DMS153 treated with DMSO at 0.1 percent for 48 hours (cell line): ENCODE measurements around the gene PMEPA1.
A peak's percentile ranks its signal among the peaks of the same experiment; 100 is the strongest.

Experiments
- DNase-seq: peaks from one replicate; lab custom pipeline; 2025; ENCODE audit not compliant: unreplicated experiment; lab: John Stamatoyannopoulos, UW

PMEPA1 gene

GRCh38 chr20:57737349-57737748, 27.5 kb upstream of the PMEPA1 start:
- no peak for DNase-seq

DNA sequence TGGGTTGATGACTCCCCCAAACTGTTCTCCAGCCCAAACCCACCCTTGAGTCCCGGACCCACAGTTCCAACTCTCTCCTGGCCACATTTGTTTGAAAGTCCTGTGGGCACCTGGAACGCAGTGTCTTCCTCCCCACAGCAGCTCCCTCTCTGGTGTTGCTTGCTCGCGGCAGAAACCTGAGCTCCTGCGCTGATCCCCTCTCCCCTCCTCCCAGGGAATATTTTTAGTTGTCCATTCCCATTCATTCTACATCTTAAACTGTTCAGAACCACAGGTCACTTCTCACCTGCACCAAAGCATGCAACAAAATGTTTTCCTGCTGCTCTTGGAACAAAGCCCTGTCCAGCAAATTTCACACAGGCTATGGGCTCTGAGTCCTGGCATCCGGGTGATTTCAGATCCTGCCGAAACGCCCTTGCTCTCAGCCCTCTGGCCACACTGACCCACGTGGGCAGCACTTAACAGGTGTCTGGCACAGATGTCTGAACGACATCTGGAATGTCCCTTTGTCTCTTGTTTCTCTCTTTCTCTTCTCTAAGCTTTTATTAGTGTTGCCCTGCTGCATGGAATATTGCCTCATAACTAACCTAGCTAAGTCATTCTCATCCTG, 27.0 kb upstream of the PMEPA1 start:
- no peak for DNase-seq

DNA sequence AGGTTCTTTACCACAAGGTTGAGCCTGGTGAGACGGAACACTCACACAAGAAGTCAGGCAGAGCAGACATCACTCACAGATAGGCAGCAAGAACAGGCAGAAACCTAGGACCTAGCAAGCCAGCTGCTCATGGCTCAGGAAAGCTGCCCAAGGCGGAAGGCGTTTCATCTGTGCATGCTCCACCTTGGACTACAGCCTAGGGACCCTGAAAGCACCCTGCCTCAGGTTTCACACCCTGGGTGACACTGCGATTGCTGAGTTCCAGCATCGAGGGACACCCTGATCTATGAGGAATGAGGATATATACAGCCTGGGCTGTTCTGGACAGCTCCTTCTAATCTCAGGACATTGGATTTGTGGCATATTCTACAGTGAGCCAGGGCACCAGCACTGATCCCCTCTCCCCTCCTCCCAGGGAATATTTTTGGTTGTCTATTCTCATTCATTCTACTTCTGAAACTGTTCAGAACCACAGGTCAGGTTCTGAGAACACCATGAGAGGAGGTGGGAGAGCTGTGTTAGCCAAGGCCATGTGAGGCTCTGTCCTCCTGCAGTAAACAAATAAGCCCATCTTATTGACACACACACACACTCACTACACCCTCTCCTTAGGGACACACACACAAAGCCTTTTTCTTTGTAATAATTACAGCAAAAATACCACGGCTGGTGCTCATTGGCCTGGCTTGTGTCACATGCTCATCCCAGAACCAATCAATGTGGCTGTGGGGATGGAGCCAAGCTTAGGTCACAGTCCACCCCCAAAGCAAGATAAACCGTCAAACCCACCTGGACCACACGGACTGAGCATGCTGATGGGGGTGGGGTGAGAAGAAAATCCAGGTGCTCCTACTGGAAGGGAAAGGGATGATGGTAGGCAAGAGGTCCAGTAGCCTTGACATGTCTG, 26.3 kb upstream of the PMEPA1 start:
- DNase-seq, result no peak

- no peak for DNase-seq
Measured at GRCh38 chr20:57734754-57735153, 24.9 kb upstream of the PMEPA1 start.

GRCh38 chr20:57732226-57732625, 22.4 kb upstream of the PMEPA1 start:
- DNase-seq, result no peak

GRCh38 chr20:57728762-57729161, 18.9 kb upstream of the PMEPA1 start:
- no peak for DNase-seq

GRCh38 chr20:57727863-57728262, 18.0 kb upstream of the PMEPA1 start:
- no peak for DNase-seq

GRCh38 chr20:57725636-57726035, 15.8 kb upstream of the PMEPA1 start:
- DNase-seq, result no peak

GRCh38 chr20:57724610-57725405, 15.0 kb upstream of the PMEPA1 start:
- DNase-seq, result no peak

- no peak for DNase-seq
Measured at GRCh38 chr20:57723816-57724215, 14.0 kb upstream of the PMEPA1 start.

DNA sequence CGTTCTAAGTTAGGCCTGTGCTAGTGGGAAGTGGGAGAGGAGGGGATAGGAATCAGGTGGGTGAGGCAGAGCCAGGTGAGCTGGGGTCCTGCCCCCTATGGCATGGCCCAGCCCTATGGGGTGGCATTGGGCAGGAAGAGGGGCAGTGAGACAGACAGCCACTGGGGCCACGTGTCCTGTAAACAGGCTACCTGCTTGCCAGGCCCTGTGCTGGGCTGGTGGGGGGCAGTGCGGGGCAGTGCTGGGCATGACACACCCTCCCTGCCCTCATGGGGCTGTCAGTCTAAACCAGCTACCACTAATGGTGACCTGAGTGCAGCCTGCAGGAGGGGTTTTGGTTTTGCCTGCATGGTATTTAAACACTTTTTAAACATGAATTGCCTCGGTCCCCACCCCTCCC, 10.1 kb upstream of the PMEPA1 start:
- no peak for DNase-seq

DNA sequence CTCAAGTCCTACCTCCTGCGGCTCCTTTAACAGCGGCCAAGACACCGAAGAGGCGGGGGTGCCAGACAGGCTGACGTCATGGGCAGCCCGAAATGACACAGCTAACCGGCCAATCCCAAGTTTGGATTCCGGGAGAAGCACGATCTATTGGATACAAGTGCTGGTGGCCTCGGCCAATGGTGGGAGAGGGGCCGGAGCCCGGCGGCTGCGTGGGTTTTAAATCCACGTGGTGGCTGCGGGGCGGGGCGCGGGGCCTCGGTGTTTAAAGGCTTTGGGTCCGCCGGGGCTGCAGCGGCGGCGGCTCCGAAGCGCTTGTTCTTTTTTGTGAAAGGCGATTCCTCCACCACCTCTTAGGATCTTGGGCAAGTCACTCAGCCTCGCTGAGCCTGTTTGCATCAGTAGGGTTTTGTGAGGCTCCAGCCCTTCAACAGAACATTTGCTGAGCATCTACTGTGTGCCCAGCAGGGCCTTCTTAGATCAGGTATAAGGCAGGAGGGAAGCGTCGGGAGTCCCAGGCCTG, 8.7 kb upstream of the PMEPA1 start:
- peak; percentile 88 for DNase-seq

DNA sequence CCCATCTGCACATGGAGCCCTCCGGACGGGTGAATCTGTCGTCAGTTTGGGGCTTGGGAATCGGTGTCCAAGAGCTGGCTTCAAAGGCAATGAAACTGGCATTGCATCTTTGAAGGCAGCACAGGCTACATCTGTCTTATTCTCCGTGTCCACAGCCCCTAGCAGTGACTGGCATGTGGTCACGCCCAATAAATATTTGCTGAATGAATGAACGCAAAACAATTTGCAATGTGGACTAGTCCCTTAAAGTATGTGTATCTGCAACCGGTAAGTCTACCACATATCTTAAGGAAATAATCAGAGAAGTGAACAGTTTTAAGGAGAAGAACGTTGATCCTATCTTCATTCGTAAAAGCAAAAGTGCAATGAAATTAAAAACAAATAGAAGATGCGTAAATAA, 8.0 kb upstream of the PMEPA1 start:
- no peak for DNase-seq

DNA sequence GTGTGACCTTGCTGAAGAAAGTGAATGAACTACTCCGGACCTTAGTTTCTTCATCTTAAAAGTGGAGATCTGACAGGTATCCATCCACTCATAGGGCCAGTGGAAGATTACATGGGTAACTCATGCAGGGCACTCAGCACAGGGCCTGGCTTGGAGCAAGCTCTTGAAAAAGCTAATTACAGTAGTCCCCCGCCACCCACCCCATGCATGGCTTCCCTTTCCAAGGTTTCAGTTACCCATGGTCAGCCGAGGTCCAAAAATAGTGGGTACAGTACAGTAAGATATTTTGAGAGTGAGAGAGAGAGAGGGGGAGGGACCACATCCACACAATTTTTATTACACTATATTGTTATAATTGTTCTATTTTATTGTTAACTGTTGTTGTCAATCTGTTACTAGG, 7.1 kb upstream of the PMEPA1 start:
- DNase-seq, result no peak

DNA sequence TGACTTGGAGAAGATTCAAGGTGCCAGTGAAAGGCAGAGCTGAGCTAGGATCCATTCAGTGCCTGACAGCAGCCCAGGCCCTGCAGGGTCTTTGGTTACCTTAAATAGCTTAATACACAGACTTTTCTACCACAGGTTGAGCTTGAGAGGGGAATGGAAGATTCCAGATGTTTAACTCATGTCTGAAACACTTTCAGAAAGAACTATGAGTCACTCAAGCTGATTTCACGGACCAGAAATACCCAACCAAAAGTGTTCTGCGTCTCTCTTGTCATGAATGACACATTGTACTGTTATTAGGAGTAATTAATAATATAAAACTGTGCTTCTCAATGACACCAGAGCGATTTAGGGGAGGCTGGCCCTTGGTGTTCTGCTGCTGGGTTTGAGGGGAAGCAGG, 6.4 kb upstream of the PMEPA1 start:
- no peak for DNase-seq

GRCh38 chr20:57715268-57715904, 5.6 kb upstream of the PMEPA1 start:
- no peak for DNase-seq

GRCh38 chr20:57714409-57715267, 4.8 kb upstream of the PMEPA1 start:
- DNase-seq, result no peak

DNA sequence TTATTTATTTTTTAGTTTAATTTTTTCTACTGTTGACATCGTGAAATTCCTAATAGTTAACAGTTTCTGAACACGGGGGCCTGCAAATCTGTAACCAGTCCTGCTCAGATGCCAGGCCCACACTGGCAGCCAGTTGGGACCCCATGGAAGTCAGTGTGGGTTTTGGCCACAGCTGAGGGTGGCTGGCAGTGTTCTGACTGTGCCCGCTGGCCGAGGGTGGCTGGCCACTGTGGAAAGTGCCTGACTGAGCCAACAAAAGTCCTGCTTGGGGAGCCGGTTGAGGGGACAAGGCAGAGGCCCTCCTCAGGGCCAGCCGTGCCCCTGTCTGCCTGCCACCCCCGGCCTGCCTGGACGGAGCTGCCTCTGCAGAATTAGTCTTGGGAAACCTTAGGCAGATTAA, 4.1 kb upstream of the PMEPA1 start:
- DNase-seq, result no peak

DNA sequence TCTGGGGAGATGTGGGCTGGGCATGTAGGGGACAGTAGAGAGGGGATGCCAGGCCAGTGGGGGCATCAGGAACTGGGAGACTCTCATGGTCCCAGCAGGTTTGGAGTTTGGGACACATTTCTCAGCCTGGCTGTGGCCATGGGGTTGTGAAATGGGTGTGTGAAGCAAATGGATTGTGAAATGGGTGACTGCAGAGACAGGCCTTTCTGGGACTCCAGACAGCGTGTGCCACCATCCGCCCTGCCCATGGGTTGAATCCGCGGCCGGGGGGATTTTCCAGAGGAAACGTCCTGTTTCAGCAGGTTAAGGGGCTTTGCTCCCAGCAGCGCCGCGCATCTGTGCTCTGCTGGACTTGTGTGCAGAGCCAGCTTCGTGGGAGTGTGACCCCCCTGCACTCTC, 3.7 kb upstream of the PMEPA1 start:
- DNase-seq, result no peak

GRCh38 chr20:57712851-57713504, 3.2 kb upstream of the PMEPA1 start:
- DNase-seq, result no peak
